Stimulated activated CD4-positive, alpha-beta T cell treated with anti-CD3 and anti-CD28 coated beads, Interleukin-12 subunit alpha, Interleukin-12 subunit beta, amount 100 ng/mL, for 4 hours (primary cell): Measurements from ENCODE around the gene SLC47A2.

Source experiments
- DNase-seq: peaks from one replicate; pipeline ENCODE4 v3.0.0-alpha.2; 2020

SLC47A2 gene

GRCh38 chr17:19642373-19642893 lies 74.0 kb downstream of the SLC47A2 start:
- no peak for DNase-seq

GRCh38 chr17:19641687-19642372 lies 74.6 kb downstream of the SLC47A2 start:
- DNase-seq = no peak

- DNase-seq = no peak
Observed at GRCh38 chr17:19631905-19632304, 84.5 kb downstream of the SLC47A2 start.

GRCh38 chr17:19630661-19631060 lies 85.7 kb downstream of the SLC47A2 start:
- DNase-seq = no peak

- DNase-seq = no peak
Observed at GRCh38 chr17:19630035-19630434, 86.3 kb downstream of the SLC47A2 start.

- no peak for DNase-seq
Observed at GRCh38 chr17:19629449-19629848, 86.9 kb downstream of the SLC47A2 start.
